Suprapubic skin (tissue), 4 donors: Measurements from ENCODE around the gene KIAA1755.

ENCODE experiments used
- EP300 ChIP-seq: sonication (generic); formaldehyde crosslinking; IDR thresholded peaks from one replicate; pipeline ENCODE4 v1.6.1; 2017; ENCODE audit warnings: antibody characterized with exemption
- POLR2A ChIP-seq, 2 donors: fragments of 450-650 bp; IDR thresholded peaks; one replicate each; pipeline ENCODE4 v1.6.1; 2017; ENCODE audit warnings: antibody characterized with exemption in 2 of 2, mild to moderate bottlenecking in 2 of 2, moderate library complexity in 2 of 2
- POLR2AphosphoS5 ChIP-seq, 3 donors: sonication (generic); formaldehyde crosslinking; IDR thresholded peaks; one replicate each; pipeline ENCODE4 v1.6.1; 2017; ENCODE audit warnings: antibody characterized with exemption in 3 of 3
- TF ChIP-seq, protein P1 (sequence below), 2 donors: fragments of 200-600 bp in 1 of 2; fragments of 450-650 bp in 1 of 2; sonication (generic) in 1 of 2; IDR thresholded peaks; one replicate each; pipeline ENCODE4 v1.5.1; 2016 to 2019; ENCODE audit warnings: antibody characterized with exemption in 2 of 2, mild to moderate bottlenecking in 1 of 2, moderate library complexity in 1 of 2

DNA sequence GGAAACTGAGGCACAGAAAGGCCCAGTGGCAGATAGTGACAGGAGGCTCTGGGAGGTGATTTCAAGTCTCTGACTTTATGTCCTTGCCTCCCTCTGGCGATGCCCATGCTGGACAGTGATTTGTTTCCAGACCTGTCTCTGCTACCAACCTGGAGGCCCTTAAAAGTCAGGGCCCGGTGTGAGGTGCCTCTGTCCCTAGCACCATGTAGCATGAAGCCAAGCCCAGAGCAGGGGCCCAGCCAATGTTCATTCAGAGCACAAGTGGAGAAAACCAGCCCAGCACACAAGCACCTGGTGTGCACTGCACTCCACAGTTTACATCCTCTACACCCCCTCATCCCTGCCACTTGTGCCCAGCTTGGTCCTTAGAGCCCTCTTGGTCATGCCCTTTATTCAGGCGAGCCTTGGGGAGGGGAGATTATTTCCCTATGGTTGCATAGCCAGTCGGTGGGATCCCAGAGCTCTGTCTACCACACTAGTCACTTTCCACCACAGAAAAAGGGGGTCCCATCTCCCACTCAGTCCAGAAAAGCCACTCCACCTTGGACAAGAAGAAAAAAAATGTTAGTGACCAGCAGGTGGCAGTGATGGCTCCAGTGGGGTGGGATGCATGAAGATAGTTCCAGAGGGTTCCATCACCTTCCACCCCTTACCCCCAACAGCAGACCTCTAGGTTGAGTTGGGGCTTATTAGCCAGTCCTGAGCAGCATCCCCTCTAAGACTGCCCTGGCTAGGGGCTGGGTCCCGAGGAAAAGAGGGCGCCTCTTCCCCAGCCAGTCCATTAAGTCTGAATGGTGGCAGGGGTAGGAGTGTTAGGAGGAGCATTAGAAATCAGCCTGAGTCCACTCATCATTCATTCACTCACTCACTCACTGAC is 30.9 kb downstream of the KIAA1755 start:
- TF ChIP-seq EP300 = no peak
- no peak for TF ChIP-seq POLR2A (IDR thresholded peaks at IDR 0.05)
- TF ChIP-seq POLR2AphosphoS5 (IDR thresholded peaks at IDR 0.05) = no peak
- TF ChIP-seq, protein P1, sequence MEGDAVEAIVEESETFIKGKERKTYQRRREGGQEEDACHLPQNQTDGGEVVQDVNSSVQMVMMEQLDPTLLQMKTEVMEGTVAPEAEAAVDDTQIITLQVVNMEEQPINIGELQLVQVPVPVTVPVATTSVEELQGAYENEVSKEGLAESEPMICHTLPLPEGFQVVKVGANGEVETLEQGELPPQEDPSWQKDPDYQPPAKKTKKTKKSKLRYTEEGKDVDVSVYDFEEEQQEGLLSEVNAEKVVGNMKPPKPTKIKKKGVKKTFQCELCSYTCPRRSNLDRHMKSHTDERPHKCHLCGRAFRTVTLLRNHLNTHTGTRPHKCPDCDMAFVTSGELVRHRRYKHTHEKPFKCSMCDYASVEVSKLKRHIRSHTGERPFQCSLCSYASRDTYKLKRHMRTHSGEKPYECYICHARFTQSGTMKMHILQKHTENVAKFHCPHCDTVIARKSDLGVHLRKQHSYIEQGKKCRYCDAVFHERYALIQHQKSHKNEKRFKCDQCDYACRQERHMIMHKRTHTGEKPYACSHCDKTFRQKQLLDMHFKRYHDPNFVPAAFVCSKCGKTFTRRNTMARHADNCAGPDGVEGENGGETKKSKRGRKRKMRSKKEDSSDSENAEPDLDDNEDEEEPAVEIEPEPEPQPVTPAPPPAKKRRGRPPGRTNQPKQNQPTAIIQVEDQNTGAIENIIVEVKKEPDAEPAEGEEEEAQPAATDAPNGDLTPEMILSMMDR (IDR thresholded peaks at IDR 0.05) = peak in 1 of 2 donors; percentile 29
